Osteoblast (primary cell): ENCODE measurements around the gene CLSTN2. TPM values are rescaled to one million over a fixed set of nuclear protein-coding genes. Genes with fewer than 3 reads are reported as not detected.

Source experiments
- DNase-seq: peaks from one replicate; pipeline ENCODE4 v3.0.0; 2011; ENCODE audit warnings: low spot score, mixed read lengths; ENCODE audit not compliant: insufficient read length; ENCODE audit errors: missing footprints
- H2AFZ ChIP-seq: 2 replicates; pipeline ENCODE4 v1.6.0; 2011; ENCODE audit warnings: mild to moderate bottlenecking, low read length
- H3K27ac ChIP-seq: 2 replicates; pipeline ENCODE4 v1.5.1; 2011; ENCODE audit warnings: mild to moderate bottlenecking, low read depth, low read length, moderate library complexity
- H3K27me3 ChIP-seq: 2 replicates; pipeline ENCODE4 v1.6.0; 2012; ENCODE audit warnings: mild to moderate bottlenecking, control low read depth, inconsistent platforms, low read length, moderate library complexity; ENCODE audit not compliant: insufficient read depth
- H3K36me3 ChIP-seq: 2 replicates; pipeline ENCODE4 v1.5.1; 2011; ENCODE audit warnings: mild to moderate bottlenecking, low read length, control low read depth, moderate library complexity; ENCODE audit not compliant: insufficient read depth
- H3K4me1 ChIP-seq: 2 replicates; pipeline ENCODE4 v1.5.1; 2011; ENCODE audit warnings: mild to moderate bottlenecking, low read length, control low read depth, moderate library complexity; ENCODE audit not compliant: insufficient read depth
- H3K4me2 ChIP-seq: 2 replicates; pipeline ENCODE4 v1.6.0; 2011; ENCODE audit warnings: mild to moderate bottlenecking, low read length; ENCODE audit not compliant: insufficient read depth
- H3K4me3 ChIP-seq: fragments of 200-600 bp; sonication (generic); 3 replicates; pipeline ENCODE4 v1.5.1; 2012; ENCODE audit warnings: mild to moderate bottlenecking, low read length, inconsistent platforms; ENCODE audit not compliant: insufficient read depth
- H3K79me2 ChIP-seq: 2 replicates; pipeline ENCODE4 v1.6.0; 2012; ENCODE audit warnings: mild to moderate bottlenecking, low read length, control low read depth, inconsistent platforms; ENCODE audit not compliant: insufficient read depth
- H3K9me3 ChIP-seq: 2 replicates; pipeline ENCODE4 v1.5.1; 2011; ENCODE audit warnings: low read depth, low read length, control low read depth
- H4K20me1 ChIP-seq: 2 replicates; pipeline ENCODE4 v1.6.0; 2012; ENCODE audit warnings: mild to moderate bottlenecking, low read length, control low read depth; ENCODE audit not compliant: insufficient read depth
- CTCF ChIP-seq: IDR thresholded peaks from 2 replicates; pipeline ENCODE4 v1.5.1; 2011; ENCODE audit warnings: mild to moderate bottlenecking, low read depth, low read length, moderate library complexity; ENCODE audit errors: extremely low read depth
- total RNA-seq: library from RNA; depleted of rRNA; stranded (reverse); fragments of >200 nt; gene quantifications from 2 replicates; pipeline ENCODE4 v1.2.3, GENCODE V29; 2012

CLSTN2 gene
- total RNA-seq, 1 donor: under 0.01 TPM

- TF ChIP-seq CTCF: no peak
- Histone ChIP-seq H3K36me3 (no peaks in the 10 kb centered on the region), H2AFZ (no peak overlapping the region), H3K4me3 (no peak overlapping the region), H3K4me2 (no peak overlapping the region), H3K79me2 (no peaks in the 10 kb centered on the region), H3K27me3 (no peaks in the 10 kb centered on the region), H3K9me3 (no peaks in the 10 kb centered on the region), H3K4me1 (no peaks in the 10 kb centered on the region), H3K27ac (no peak overlapping the region), H4K20me1 (no peaks in the 10 kb centered on the region)
- DNase-seq: no peak
Measured at GRCh38 chr3:140077406-140077805, 142.4 kb downstream of the CLSTN2 start.

GRCh38 chr3:140078343-140078742 is 143.4 kb downstream of the CLSTN2 start:
- Histone ChIP-seq H3K9me3 (no peaks in the 10 kb centered on the region), H3K4me3 (no peak overlapping the region), H4K20me1 (no peaks in the 10 kb centered on the region), H3K79me2 (no peaks in the 10 kb centered on the region), H3K27ac (no peak overlapping the region), H3K36me3 (no peaks in the 10 kb centered on the region), H3K4me2 (no peak overlapping the region), H2AFZ (no peak overlapping the region), H3K27me3 (no peaks in the 10 kb centered on the region), H3K4me1 (no peaks in the 10 kb centered on the region)
- TF ChIP-seq CTCF: no peak
- DNase-seq: no peak

- no peaks in the 10 kb centered on the region for H3K79me2 ChIP-seq
- H4K20me1 ChIP-seq: no peaks in the 10 kb centered on the region
- no peak for TF ChIP-seq CTCF
- no peak overlapping the region for H3K4me3 ChIP-seq
- H3K36me3 ChIP-seq: no peaks in the 10 kb centered on the region
- H2AFZ ChIP-seq: no peak overlapping the region
- no peaks in the 10 kb centered on the region for H3K4me1 ChIP-seq
- H3K27me3 ChIP-seq: no peaks in the 10 kb centered on the region
- no peaks in the 10 kb centered on the region for H3K9me3 ChIP-seq
- no peak overlapping the region for H3K27ac ChIP-seq
- no peak for DNase-seq
- no peak overlapping the region for H3K4me2 ChIP-seq
Measured at GRCh38 chr3:140078940-140079339, 144.0 kb downstream of the CLSTN2 start.

- Histone ChIP-seq H3K79me2 (no peaks in the 10 kb centered on the region), H3K27ac (no peak overlapping the region), H3K4me3 (no peak overlapping the region), H2AFZ (no peak overlapping the region), H3K4me1 (no peaks in the 10 kb centered on the region), H3K36me3 (no peaks in the 10 kb centered on the region), H4K20me1 (no peaks in the 10 kb centered on the region), H3K4me2 (no peak overlapping the region), H3K9me3 (no peaks in the 10 kb centered on the region), H3K27me3 (no peaks in the 10 kb centered on the region)
- no peak for DNase-seq
- TF ChIP-seq CTCF: no peak
Measured at GRCh38 chr3:140081887-140082286, 146.9 kb downstream of the CLSTN2 start.
